HepG2 (cell line): ENCODE results near the gene LRRC34. TPM values are rescaled to one million over a fixed set of nuclear protein-coding genes. Genes with fewer than 3 reads are reported as not detected.
A peak's percentile ranks its signal among the peaks of the same experiment; 100 is the strongest.

ENCODE experiments used
- AGO1 ChIP-seq: fragments of 200-400 bp; formaldehyde crosslinking; IDR thresholded peaks from 2 replicates; pipeline ENCODE4 v1.6.1; 2017; ENCODE audit warnings: mild to moderate bottlenecking, low read depth, low read length, moderate library complexity; ENCODE audit not compliant: poor library complexity, severe bottlenecking
- ARID4A ChIP-seq: sonication (generic); formaldehyde crosslinking; IDR thresholded peaks from 2 replicates; pipeline ENCODE4 v1.5.0; 2020; ENCODE audit warnings: mild to moderate bottlenecking, missing genetic modification reagents, borderline replicate concordance
- CTCF ChIP-seq: sonication (generic); formaldehyde crosslinking; IDR thresholded peaks from 2 replicates; pipeline ENCODE4 v1.5.0; 2020; ENCODE audit warnings: mild to moderate bottlenecking, missing genetic modification reagents, moderate library complexity
- JUN ChIP-seq: sonication (generic); formaldehyde crosslinking; IDR thresholded peaks from 2 replicates; pipeline ENCODE4 v1.4.0; 2020; ENCODE audit warnings: mild to moderate bottlenecking, missing genetic modification reagents
- MIXL1 ChIP-seq: IDR thresholded peaks from 2 replicates; pipeline ENCODE4 v1.6.1; 2016
- NRL ChIP-seq: sonication (generic); formaldehyde crosslinking; IDR thresholded peaks from 2 replicates; pipeline ENCODE4 v1.5.0; 2020; ENCODE audit warnings: missing genetic modification reagents, mild to moderate bottlenecking, moderate library complexity, borderline replicate concordance
- PITX1 ChIP-seq: sonication (generic); formaldehyde crosslinking; IDR thresholded peaks from 2 replicates; pipeline ENCODE4 v1.5.1; 2020; ENCODE audit warnings: mild to moderate bottlenecking, missing genetic modification reagents
- POLR2AphosphoS2 ChIP-seq: IDR thresholded peaks from 2 replicates; pipeline ENCODE4 v1.6.1; 2011; ENCODE audit warnings: low read depth, low read length, improper control_type of control experiment
- SCMH1 ChIP-seq: sonication (generic); formaldehyde crosslinking; IDR thresholded peaks from 2 replicates; pipeline ENCODE4 v1.9.0; 2021; ENCODE audit warnings: missing genetic modification reagents, mild to moderate bottlenecking, borderline replicate concordance
- SETDB1 ChIP-seq: sonication (generic); formaldehyde crosslinking; IDR thresholded peaks from 2 replicates; pipeline ENCODE4 v1.5.1; 2020; ENCODE audit warnings: missing genetic modification reagents, mild to moderate bottlenecking, borderline replicate concordance
- SIN3B ChIP-seq: fragments of 150-350 bp; IDR thresholded peaks from 2 replicates; pipeline ENCODE4 v1.6.1; 2014; ENCODE audit warnings: low read length
- SOX6 ChIP-seq, 2 experiments: fragments of 450-650 bp in 1 of 2; sonication (generic) in 1 of 2; formaldehyde crosslinking in 1 of 2; IDR thresholded peaks; 2 replicates each; pipeline versions ENCODE4 v1.4.0 to v1.6.1; 2017 to 2020; ENCODE audit warnings: antibody characterized with exemption in 1 of 2, mild to moderate bottlenecking in 1 of 2, missing genetic modification reagents in 1 of 2
- SP1 ChIP-seq, 2 experiments: fragments of 450-650 bp in 1 of 2; sonication (generic) in 1 of 2; formaldehyde crosslinking in 1 of 2; IDR thresholded peaks; 2 replicates each; pipeline versions ENCODE4 v1.4.0 to v1.6.1; 2016 to 2020; ENCODE audit warnings: missing genetic modification reagents in 1 of 2
- TFE3 ChIP-seq: IDR thresholded peaks from 2 replicates; pipeline ENCODE4 v1.6.1; 2016
- ZNF510 ChIP-seq: sonication (generic); formaldehyde crosslinking; IDR thresholded peaks from 2 replicates; pipeline ENCODE4 v1.4.0; 2020; ENCODE audit warnings: low read depth, mild to moderate bottlenecking, missing genetic modification reagents
- ZNF597 ChIP-seq: sonication (generic); formaldehyde crosslinking; IDR thresholded peaks from 2 replicates; pipeline ENCODE4 v1.5.0; 2020; ENCODE audit warnings: missing genetic modification reagents
- ZNF674 ChIP-seq: sonication (generic); formaldehyde crosslinking; IDR thresholded peaks from 2 replicates; pipeline ENCODE4 v1.5.0; 2020; ENCODE audit warnings: low read depth, mild to moderate bottlenecking, missing genetic modification reagents
- ZNF780A ChIP-seq: sonication (generic); formaldehyde crosslinking; IDR thresholded peaks from 2 replicates; pipeline ENCODE4 v1.8.0; 2022; ENCODE audit warnings: mild to moderate bottlenecking, missing genetic modification reagents, moderate library complexity
- ZNF850 ChIP-seq: sonication (generic); formaldehyde crosslinking; conservative IDR thresholded peaks from 2 replicates; pipeline ENCODE4 v1.9.0; 2021; ENCODE audit warnings: mild to moderate bottlenecking, missing genetic modification reagents
- polyA plus RNA-seq, 8 experiments: library from polyadenylated mRNA; depleted of rRNA in 3 of 8; stranded (reverse) in 7 of 8; unstranded in 1 of 8; fragments of >200 nt; fragmentation: Illumina TruSeq in 4 of 8; extraction: Trizol in 4 of 8; gene quantifications; 2 replicates each; pipeline versions ENCODE4 v1.2.1 to v1.2.3, GENCODE V29; 2011 to 2016; ENCODE audit warnings: low read depth in 4 of 8, missing spikeins in 1 of 8, mixed read lengths in 1 of 8; ENCODE audit not compliant: insufficient read depth in 1 of 8
- total RNA-seq, 5 experiments: library from RNA; depleted of rRNA; stranded (reverse); fragments of >200 nt; fragmentation: Illumina TruSeq; extraction: Trizol; gene quantifications; 2 replicates each; pipeline ENCODE4 v1.2.3, GENCODE V29; 2016; ENCODE audit warnings: low read depth in 1 of 5

Gene LRRC34
- total and polyA plus RNA-seq, 2 of the 13 experiments (the other 11 are each of a cell fraction or from before 2014, with no cell fraction given): not detected

- TF ChIP-seq ARID4A (CRISPR knock-in tag) (peak; percentile 93), ZNF510 (no peak), TFE3 (CRISPR knock-in tag) (no peak), ZNF597 (CRISPR knock-in tag) (no peak), MIXL1 (CRISPR knock-in tag) (peak; percentile 65), ZNF850 (peak; percentile 73; the same call in 1 of the 2 replicates), ZNF780A (peak; percentile 81; the same call in 1 of the 2 replicates), SIN3B (peak; percentile 73), POLR2AphosphoS2 (0 out of 2 replicates have a peak, but pooled peaks have one; percentile 29), JUN (CRISPR knock-in tag) (peak; percentile 42; the same call in 1 of the 2 replicates), CTCF (no peak; the same call in 1 of the 2 replicates), NRL (CRISPR knock-in tag) (peak; percentile 77; the same call in 1 of the 2 replicates), SCMH1 (CRISPR knock-in tag) (no peak), ZNF674 (CRISPR knock-in tag) (no peak), SOX6 (IDR thresholded peaks at IDR 0.05) (no peak), SOX6 (CRISPR knock-in tag; IDR thresholded peaks at IDR 0.05) (peak; percentile 77), AGO1 (no peak), SP1 (IDR thresholded peaks at IDR 0.05) (no peak), SP1 (CRISPR knock-in tag; IDR thresholded peaks at IDR 0.05) (peak; percentile 73), PITX1 (CRISPR knock-in tag) (peak; percentile 30; the same call in 1 of the 2 replicates), SETDB1 (CRISPR knock-in tag) (no peak)
Observed at GRCh38 chr3:169772897-169773816, 39.5 kb downstream of the LRRC34 start, which contains the start of gene MYNN (continued).
